Osteoblast (primary cell): ENCODE data around the gene SYNJ2. TPM values are rescaled to one million over a fixed set of nuclear protein-coding genes. Genes with fewer than 3 reads are reported as not detected.

Experiments used
- DNase-seq: peaks from one replicate; pipeline ENCODE4 v3.0.0; 2011; ENCODE audit warnings: low spot score, mixed read lengths; ENCODE audit not compliant: insufficient read length; ENCODE audit errors: missing footprints
- H2AFZ ChIP-seq: 2 replicates; pipeline ENCODE4 v1.6.0; 2011; ENCODE audit warnings: mild to moderate bottlenecking, low read length
- H3K27ac ChIP-seq: 2 replicates; pipeline ENCODE4 v1.5.1; 2011; ENCODE audit warnings: mild to moderate bottlenecking, low read depth, low read length, moderate library complexity
- H3K27me3 ChIP-seq: 2 replicates; pipeline ENCODE4 v1.6.0; 2012; ENCODE audit warnings: mild to moderate bottlenecking, control low read depth, inconsistent platforms, low read length, moderate library complexity; ENCODE audit not compliant: insufficient read depth
- H3K36me3 ChIP-seq: 2 replicates; pipeline ENCODE4 v1.5.1; 2011; ENCODE audit warnings: mild to moderate bottlenecking, low read length, control low read depth, moderate library complexity; ENCODE audit not compliant: insufficient read depth
- H3K4me1 ChIP-seq: 2 replicates; pipeline ENCODE4 v1.5.1; 2011; ENCODE audit warnings: mild to moderate bottlenecking, low read length, control low read depth, moderate library complexity; ENCODE audit not compliant: insufficient read depth
- H3K4me2 ChIP-seq: 2 replicates; pipeline ENCODE4 v1.6.0; 2011; ENCODE audit warnings: mild to moderate bottlenecking, low read length; ENCODE audit not compliant: insufficient read depth
- H3K4me3 ChIP-seq: fragments of 200-600 bp; sonication (generic); 3 replicates; pipeline ENCODE4 v1.5.1; 2012; ENCODE audit warnings: mild to moderate bottlenecking, low read length, inconsistent platforms; ENCODE audit not compliant: insufficient read depth
- H3K79me2 ChIP-seq: 2 replicates; pipeline ENCODE4 v1.6.0; 2012; ENCODE audit warnings: mild to moderate bottlenecking, low read length, control low read depth, inconsistent platforms; ENCODE audit not compliant: insufficient read depth
- H3K9me3 ChIP-seq: 2 replicates; pipeline ENCODE4 v1.5.1; 2011; ENCODE audit warnings: low read depth, low read length, control low read depth
- H4K20me1 ChIP-seq: 2 replicates; pipeline ENCODE4 v1.6.0; 2012; ENCODE audit warnings: mild to moderate bottlenecking, low read length, control low read depth; ENCODE audit not compliant: insufficient read depth
- CTCF ChIP-seq: IDR thresholded peaks from 2 replicates; pipeline ENCODE4 v1.5.1; 2011; ENCODE audit warnings: mild to moderate bottlenecking, low read depth, low read length, moderate library complexity; ENCODE audit errors: extremely low read depth
- total RNA-seq: library from RNA; depleted of rRNA; stranded (reverse); fragments of >200 nt; gene quantifications from 2 replicates; pipeline ENCODE4 v1.2.3, GENCODE V29; 2012

The SYNJ2 gene
- total RNA-seq, 1 donor = 94.8 TPM

- Histone ChIP-seq H3K4me2 (no peak overlapping the region), H4K20me1 (no peaks in the 10 kb centered on the region), H3K4me3 (no peak overlapping the region), H3K4me1 (peaks cover 50% of the 10 kb centered on the region), H3K27me3 (no peaks in the 10 kb centered on the region), H2AFZ (no peak overlapping the region), H3K9me3 (no peaks in the 10 kb centered on the region), H3K36me3 (peaks cover 73% of the 10 kb centered on the region), H3K27ac (peak overlapping the region; percentile 99), H3K79me2 (peaks cover 13% of the 10 kb centered on the region)
- no peak for TF ChIP-seq CTCF
- DNase-seq = peak; percentile 93
Observed at GRCh38 chr6:158061709-158062461, 80.2 kb downstream of the SYNJ2 start.

GRCh38 chr6:158063736-158064135 is 82.1 kb downstream of the SYNJ2 start:
- H3K4me2 ChIP-seq = no peak overlapping the region
- peaks cover 44% of the 10 kb centered on the region for H3K4me1 ChIP-seq
- no peak overlapping the region for H2AFZ ChIP-seq
- H3K79me2 ChIP-seq = peaks cover 10% of the 10 kb centered on the region
- no peak for DNase-seq
- H4K20me1 ChIP-seq = no peaks in the 10 kb centered on the region
- H3K27ac ChIP-seq = no peak overlapping the region
- no peaks in the 10 kb centered on the region for H3K9me3 ChIP-seq
- TF ChIP-seq CTCF = no peak
- no peaks in the 10 kb centered on the region for H3K27me3 ChIP-seq
- peaks cover 81% of the 10 kb centered on the region for H3K36me3 ChIP-seq
- no peak overlapping the region for H3K4me3 ChIP-seq

GRCh38 chr6:158064725-158065251 is 83.1 kb downstream of the SYNJ2 start:
- Histone ChIP-seq H3K4me3 (no peak overlapping the region), H3K4me2 (no peak overlapping the region), H4K20me1 (no peaks in the 10 kb centered on the region), H2AFZ (no peak overlapping the region), H3K36me3 (peaks cover 78% of the 10 kb centered on the region), H3K79me2 (peaks cover 4% of the 10 kb centered on the region), H3K4me1 (peaks cover 48% of the 10 kb centered on the region), H3K9me3 (no peaks in the 10 kb centered on the region), H3K27ac (no peak overlapping the region), H3K27me3 (no peaks in the 10 kb centered on the region)
- DNase-seq = peak; percentile 4
- no peak for TF ChIP-seq CTCF

- H3K9me3 ChIP-seq = no peaks in the 10 kb centered on the region
- H3K27me3 ChIP-seq = no peaks in the 10 kb centered on the region
- H3K36me3 ChIP-seq = peaks cover 91% of the 10 kb centered on the region
- no peak overlapping the region for H2AFZ ChIP-seq
- peaks cover 39% of the 10 kb centered on the region for H3K4me1 ChIP-seq
- TF ChIP-seq CTCF = no peak
- no peaks in the 10 kb centered on the region for H4K20me1 ChIP-seq
- H3K27ac ChIP-seq = peak overlapping the region; percentile 23
- peaks cover 11% of the 10 kb centered on the region for H3K79me2 ChIP-seq
- H3K4me2 ChIP-seq = no peak overlapping the region
- no peak overlapping the region for H3K4me3 ChIP-seq
- peak; percentile 9 for DNase-seq
Observed at GRCh38 chr6:158066136-158066781, 84.6 kb downstream of the SYNJ2 start.
